B cell (primary cell): ENCODE results near the gene ZNF695. TPM values are rescaled to one million over a fixed set of nuclear protein-coding genes. Genes with fewer than 3 reads are reported as not detected.

Experiments
- ATAC-seq: fragments of 200-7000 bp; cut with Tn5 transposase; one replicate; pipeline ENCODE4 v1.10.0; 2021; ENCODE audit warnings: low read depth, mild to moderate bottlenecking, moderate number of reproducible peaks, moderate library complexity
- CTCF ChIA-PET: fragments of 350-600 bp; sonication (Branson Sonifier 250); formaldehyde crosslinking; loops from one replicate; lab custom pipeline; 2021; ENCODE audit warnings: antibody characterized with exemption, inconsistent platforms; lab: Charles Lee
- POLR2A ChIA-PET: fragments of 350-600 bp; sonication (Branson Sonifier 250); formaldehyde crosslinking; loops from one replicate; lab custom pipeline; 2021; ENCODE audit warnings: antibody characterized with exemption; lab: Charles Lee
- DNase-seq: peaks from one replicate; pipeline ENCODE4 v3.0.0; 2013
- H2AFZ ChIP-seq: 2 replicates; pipeline ENCODE4 v1.6.1; 2012; ENCODE audit warnings: mild to moderate bottlenecking, low read depth, low read length; ENCODE audit not compliant: insufficient read depth, poor library complexity, severe bottlenecking
- H3K27ac ChIP-seq, 2 donors: 1 replicate in 1 of 2; 2 replicates in 1 of 2; pipeline ENCODE4 v1.5.1; 2012 to 2013; ENCODE audit warnings: low read length in 2 of 2, mild to moderate bottlenecking in 2 of 2, moderate library complexity in 1 of 2
- H3K27me3 ChIP-seq, 4 experiments: fragments of 200-600 bp in 1 of 4; sonication (generic) in 1 of 4; replicated peaks in 1 of 4; 1 replicate in 2 of 4; 2 replicates in 2 of 4; pipeline versions ENCODE4 v1.6.1 to v1.7.0; 2013 to 2016; ENCODE audit warnings: low read length in 3 of 4, mild to moderate bottlenecking in 2 of 4, mixed read lengths in 1 of 4, moderate library complexity in 1 of 4; ENCODE audit not compliant: insufficient read depth in 4 of 4, control insufficient read depth in 3 of 4; ENCODE audit errors: control extremely low read depth in 1 of 4
- H3K36me3 ChIP-seq, 2 experiments: replicated peaks in 1 of 2; 1 replicate in 1 of 2; 2 replicates in 1 of 2; pipeline versions ENCODE4 v1.6.1 to v1.7.1; 2013; ENCODE audit warnings: low read length in 1 of 2; ENCODE audit not compliant: insufficient read depth in 2 of 2, control insufficient read depth in 1 of 2; ENCODE audit errors: control extremely low read depth in 1 of 2, extremely low read depth in 1 of 2
- H3K4me1 ChIP-seq, 2 donors: fragments of 200-600 bp in 1 of 2; sonication (generic) in 1 of 2; 1 replicate in 1 of 2; 2 replicates in 1 of 2; pipeline versions ENCODE4 v1.5.1 to v1.6.1; 2013 to 2017; ENCODE audit warnings: low read length in 2 of 2; ENCODE audit not compliant: control insufficient read depth in 2 of 2, insufficient read depth in 2 of 2
- H3K4me2 ChIP-seq: replicated peaks from 2 replicates; pipeline ENCODE3; 2012; ENCODE audit warnings: mild to moderate bottlenecking, low read depth, low read length; ENCODE audit not compliant: poor library complexity, severe bottlenecking
- H3K4me3 ChIP-seq, 5 experiments: fragments of 200-600 bp in 1 of 5; sonication (generic) in 1 of 5; 1 replicate in 3 of 5; 2 replicates in 2 of 5; pipeline versions ENCODE4 v1.5.1 to v1.7.0; 2011 to 2016; ENCODE audit warnings: low read length in 4 of 5, mild to moderate bottlenecking in 4 of 5, low read depth in 2 of 5, control low read depth in 1 of 5, moderate library complexity in 1 of 5; ENCODE audit not compliant: insufficient read depth in 1 of 5; ENCODE audit errors: control extremely low read depth in 1 of 5, extremely low read depth in 1 of 5
- H3K79me2 ChIP-seq: fragments of 200-600 bp; sonication (generic); one replicate; pipeline ENCODE4 v1.6.0; 2016; ENCODE audit warnings: low read length; ENCODE audit not compliant: control insufficient read depth, insufficient read depth
- H3K9ac ChIP-seq: fragments of 200-600 bp; sonication (generic); 2 replicates; pipeline ENCODE4 v1.6.1; 2017; ENCODE audit warnings: mild to moderate bottlenecking, low read length, moderate library complexity
- H3K9me3 ChIP-seq, 3 donors: one replicate each; pipeline versions ENCODE4 v1.6.1 to v1.7.1; 2013; ENCODE audit warnings: low read length in 2 of 3; ENCODE audit not compliant: control insufficient read depth in 2 of 3, insufficient read depth in 1 of 3; ENCODE audit errors: control extremely low read depth in 1 of 3
- H4K20me1 ChIP-seq: 2 replicates; pipeline ENCODE4 v1.6.0; 2012; ENCODE audit warnings: mild to moderate bottlenecking, low read length; ENCODE audit not compliant: insufficient read depth, control insufficient read depth, poor library complexity, severe bottlenecking
- H3K27ac Mint-ChIP-seq: one replicate; pipeline ENCODE4 v1.8.0; 2021; ENCODE audit warnings: mixed read lengths
- H3K27me3 Mint-ChIP-seq: one replicate; pipeline ENCODE4 v1.8.0; 2021; ENCODE audit warnings: mixed read lengths
- H3K4me1 Mint-ChIP-seq: one replicate; pipeline ENCODE4 v1.8.0; 2021; ENCODE audit warnings: mixed read lengths
- H3K4me3 Mint-ChIP-seq: one replicate; pipeline ENCODE4 v1.8.0; 2021; ENCODE audit warnings: mixed read lengths
- H3K9me3 Mint-ChIP-seq: one replicate; pipeline ENCODE4 v1.8.0; 2022; ENCODE audit warnings: mixed read lengths; ENCODE audit not compliant: insufficient read depth
- EZH2 ChIP-seq: IDR thresholded peaks from 2 replicates; pipeline ENCODE4 v1.6.1; 2012; ENCODE audit warnings: borderline replicate concordance, low read depth, mild to moderate bottlenecking, moderate library complexity, low read length; ENCODE audit not compliant: insufficient read depth, poor library complexity, severe bottlenecking
- WGBS: methylation state at CpG from one replicate; pipeline ENCODE4 v1.1.5; 2013; ENCODE audit warnings: missing lambda C conversion rate; ENCODE audit not compliant: insufficient coverage; 5-methylcytosine and 5-hydroxymethylcytosine counted together
- intact Hi-C: fragments of 100-400 bp; cut with micrococcal nuclease; formaldehyde crosslinking; loops from one replicate; pipeline ENCODE4 v1.10.0; 2022
- polyA plus RNA-seq: library from polyadenylated mRNA; depleted of rRNA; stranded (reverse); fragments of >200 nt; gene quantifications from 2 replicates; pipeline ENCODE4 v1.2.3, GENCODE V29; 2012
- total RNA-seq, 2 donors: library from RNA; stranded (reverse); fragments of 120-200 nt in 1 of 2; gene quantifications; 1 replicate in 1 of 2; 2 replicates in 1 of 2; pipeline versions ENCODE4 v1.2.3 to v1.2.4, GENCODE V29; 2013 to 2022
- TF ChIP-seq, protein P1 (sequence below): fragments of 200-600 bp; IDR thresholded peaks from one replicate; pipeline ENCODE4 v1.8.0; 2022; ENCODE audit warnings: antibody characterized with exemption, mild to moderate bottlenecking

Gene ZNF695
- total and polyA plus RNA-seq, 2 donors (not counting 1 experiment from before 2014, with no cell fraction given), result 0.44 TPM; not detected in 1

DNA sequence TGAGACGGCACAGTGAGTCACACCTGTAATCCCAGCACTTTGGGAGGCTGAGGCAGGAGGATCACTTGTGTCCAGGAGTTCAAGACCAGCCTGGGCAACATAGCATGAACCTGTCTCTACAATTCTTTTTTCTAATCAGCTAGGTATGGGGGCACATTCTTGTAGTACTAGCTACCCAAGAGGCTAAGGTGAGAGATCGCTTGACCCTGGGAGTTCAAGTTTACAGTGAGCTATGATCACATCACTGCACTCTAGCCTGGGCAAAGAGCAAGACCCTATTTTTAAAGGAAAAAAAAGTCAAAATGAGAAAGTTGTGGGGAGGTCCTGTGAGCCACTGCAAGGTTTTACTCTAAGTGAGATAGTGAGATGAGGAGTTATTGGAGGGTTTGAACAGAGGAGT lies 41.4 kb downstream of the ZNF695 start:
- TF ChIP-seq, protein P1, sequence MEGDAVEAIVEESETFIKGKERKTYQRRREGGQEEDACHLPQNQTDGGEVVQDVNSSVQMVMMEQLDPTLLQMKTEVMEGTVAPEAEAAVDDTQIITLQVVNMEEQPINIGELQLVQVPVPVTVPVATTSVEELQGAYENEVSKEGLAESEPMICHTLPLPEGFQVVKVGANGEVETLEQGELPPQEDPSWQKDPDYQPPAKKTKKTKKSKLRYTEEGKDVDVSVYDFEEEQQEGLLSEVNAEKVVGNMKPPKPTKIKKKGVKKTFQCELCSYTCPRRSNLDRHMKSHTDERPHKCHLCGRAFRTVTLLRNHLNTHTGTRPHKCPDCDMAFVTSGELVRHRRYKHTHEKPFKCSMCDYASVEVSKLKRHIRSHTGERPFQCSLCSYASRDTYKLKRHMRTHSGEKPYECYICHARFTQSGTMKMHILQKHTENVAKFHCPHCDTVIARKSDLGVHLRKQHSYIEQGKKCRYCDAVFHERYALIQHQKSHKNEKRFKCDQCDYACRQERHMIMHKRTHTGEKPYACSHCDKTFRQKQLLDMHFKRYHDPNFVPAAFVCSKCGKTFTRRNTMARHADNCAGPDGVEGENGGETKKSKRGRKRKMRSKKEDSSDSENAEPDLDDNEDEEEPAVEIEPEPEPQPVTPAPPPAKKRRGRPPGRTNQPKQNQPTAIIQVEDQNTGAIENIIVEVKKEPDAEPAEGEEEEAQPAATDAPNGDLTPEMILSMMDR, result no peak
- TF ChIP-seq EZH2, result no peak
- ATAC-seq (no peak), DNase-seq (no peak)
- H3K27ac Mint-ChIP-seq, result no peak overlapping the region
- Histone ChIP-seq H3K4me1 (peaks cover 0 to 10% of the 10 kb centered on the region in 2 donors), H3K36me3 (no peaks in the 10 kb centered on the region), H4K20me1 (no peaks in the 10 kb centered on the region), H3K4me2 (no peak overlapping the region), H3K79me2 (no peaks in the 10 kb centered on the region), H3K27me3 (no peaks in the 10 kb centered on the region), H3K4me3 (no peak overlapping the region), H3K9me3 (peaks cover 0 to 45% (median 16%) of the 10 kb centered on the region in 3 donors), H3K9ac (no peak overlapping the region), H2AFZ (no peak overlapping the region), H3K27ac (no peak overlapping the region)
- intact Hi-C loops, result no loop called here
- H3K4me3 Mint-ChIP-seq, result no peak overlapping the region
- POLR2A ChIA-PET, result no interaction called here
- H3K27me3 Mint-ChIP-seq, result no peaks in the 10 kb centered on the region
- CTCF ChIA-PET, result no interaction called here
- peaks cover 28% of the 10 kb centered on the region for H3K9me3 Mint-ChIP-seq
- WGBS, result 93% methylated on average over 2 of the region's 2 CpGs
- peaks cover 13% of the 10 kb centered on the region for H3K4me1 Mint-ChIP-seq

DNA sequence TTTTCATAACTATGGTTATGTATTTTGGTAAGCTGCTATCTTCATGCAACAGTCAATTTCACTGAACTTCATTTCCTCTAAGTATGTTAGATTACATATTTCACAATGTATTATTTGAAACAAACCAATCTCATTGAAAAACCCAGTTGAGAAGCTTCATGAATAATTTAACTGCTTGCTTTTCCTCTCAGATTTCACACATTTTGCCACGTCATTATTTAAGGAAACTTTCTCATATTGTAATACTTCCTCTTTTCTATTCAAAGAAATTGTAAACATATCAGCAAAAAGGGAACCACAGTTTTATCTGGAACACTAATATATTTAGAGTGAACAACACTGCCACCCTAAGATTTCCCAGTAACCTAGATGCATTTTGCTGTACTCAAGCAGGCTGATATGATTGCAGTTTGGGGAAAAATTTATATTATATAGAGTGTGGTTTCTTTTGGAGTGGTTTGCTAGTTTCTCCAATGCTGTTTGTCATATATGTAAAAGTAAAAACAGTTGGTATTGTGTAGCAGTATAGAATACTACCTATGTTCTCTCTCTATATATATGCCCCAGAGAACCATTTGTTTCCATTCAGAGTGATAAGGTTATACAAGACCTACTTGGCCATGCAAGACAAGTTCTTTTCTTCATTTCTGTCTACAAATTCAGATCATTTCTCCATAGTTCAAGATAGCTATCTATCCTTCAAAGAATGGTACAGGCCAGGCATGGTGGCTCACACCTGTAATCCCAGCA lies 47.7 kb downstream of the ZNF695 start:
- Histone ChIP-seq H3K9ac (peak overlapping the region; percentile 28), H3K4me1 (peaks cover 15 to 23% of the 10 kb centered on the region in 2 donors), H4K20me1 (no peaks in the 10 kb centered on the region), H2AFZ (peak overlapping the region; percentile 11), H3K79me2 (no peaks in the 10 kb centered on the region), H3K4me2 (peak overlapping the region; percentile 54), H3K27ac (peak overlapping the region; percentile 2 to 3), H3K9me3 (peaks cover 0 to 7% (median 0%) of the 10 kb centered on the region in 3 donors), H3K4me3 (peak overlapping the region in 2 of 5 experiments; percentile 6 to 37), H3K27me3 (no peaks in the 10 kb centered on the region), H3K36me3 (no peaks in the 10 kb centered on the region)
- TF ChIP-seq, protein P1, result peak; percentile 33
- no peak for TF ChIP-seq EZH2
- Mint-ChIP-seq H3K9me3 (peaks cover 2% of the 10 kb centered on the region), H3K27me3 (no peaks in the 10 kb centered on the region), H3K4me3 (peak overlapping the region; percentile 66), H3K27ac (peak overlapping the region; percentile 68), H3K4me1 (peaks cover 38% of the 10 kb centered on the region)
- CTCF ChIA-PET, result interaction anchor here (0.7 to 2.3 kb wide), 11 partner anchors 9 to 430 kb away, joined by 3 to 11 read pairs (median 4); partner anchors contain the start of gene ZNF670
- POLR2A ChIA-PET, result no interaction called here
- intact Hi-C loops, result loop anchor here (1.0 kb wide), 2 partner anchors 28 to 53 kb away; no protein-coding TSS in a partner anchor
- DNase-seq (peak; percentile 65), ATAC-seq (peak; percentile 76)
- no CpG with 5 or more reads among the region's 1 CpG for WGBS
